ENCODE results near the gene IRX1.
A peak's percentile ranks its signal among the peaks of the same experiment; 100 is the strongest.

IRX1 gene

GRCh38 chr5:3598769-3599211 lies 3.2 kb downstream of the IRX1 start:
- Histone ChIP-seq H3K9ac (peak overlapping the region; percentile 78 to 98 (median 94); a peak in 21 of 22 replicates), H3K4me3 (peak overlapping the region; percentile 72 to 89 (median 82)), H3K9me3 (replicated peaks in 1 of 11) (no peaks in the 10 kb centered on the region), H3K27me3 (peaks cover 99 to 100% (median 100%) of the 10 kb centered on the region in 11 experiments), H3K4me2 (peak overlapping the region; percentile 81 to 99 (median 94)), H3K27ac (peak overlapping the region in 10 of 11 experiments; percentile 79 to 97 (median 94); a peak in 19 of 22 replicates), H4K20me1 (peaks cover 45 to 92% (median 86%) of the 10 kb centered on the region in 11 experiments; a peak in 20 of 22 replicates), H3K36me3 (peaks cover 0 to 58% (median 30%) of the 10 kb centered on the region in 11 experiments; a peak in 14 of 22 replicates), H3K4me1 (peaks cover 37 to 63% (median 44%) of the 10 kb centered on the region in 10 experiments)
- TF ChIP-seq Cebpa-rat (IDR thresholded peaks at IDR 0.05): no peak

GRCh38 chr5:3599226-3600105 lies 3.8 kb downstream of the IRX1 start:
- no peaks in the 10 kb centered on the region for H3K9me3 ChIP-seq (replicated peaks in 1 of 11)
- peaks cover 52 to 92% (median 85%) of the 10 kb centered on the region in 11 experiments; a peak in 20 of 22 replicates for H4K20me1 ChIP-seq
- peak overlapping the region; percentile 78 to 98 (median 94); a peak in 21 of 22 replicates for H3K9ac ChIP-seq
- peaks cover 0 to 64% (median 31%) of the 10 kb centered on the region in 11 experiments; a peak in 14 of 22 replicates for H3K36me3 ChIP-seq
- H3K27ac ChIP-seq: peak overlapping the region in 10 of 11 experiments; percentile 79 to 97 (median 94); a peak in 19 of 22 replicates
- H3K4me1 ChIP-seq: peaks cover 36 to 57% (median 44%) of the 10 kb centered on the region in 10 experiments
- peaks cover 97 to 100% (median 99%) of the 10 kb centered on the region in 11 experiments for H3K27me3 ChIP-seq
- no peak for TF ChIP-seq Cebpa-rat (IDR thresholded peaks at IDR 0.05)
- H3K4me3 ChIP-seq: peak overlapping the region; percentile 72 to 89 (median 82); a peak in 19 of 20 replicates
- peak overlapping the region; percentile 81 to 99 (median 94) for H3K4me2 ChIP-seq

GRCh38 chr5:3600106-3601060 lies 4.8 kb downstream of the IRX1 start:
- Histone ChIP-seq H3K4me2 (peak overlapping the region; percentile 81 to 99 (median 94)), H3K36me3 (peaks cover 0 to 71% (median 37%) of the 10 kb centered on the region in 11 experiments; a peak in 14 of 22 replicates), H3K4me1 (peaks cover 33 to 61% (median 46%) of the 10 kb centered on the region in 10 experiments), H3K27me3 (peaks cover 88 to 100% (median 99%) of the 10 kb centered on the region in 11 experiments), H3K4me3 (peak overlapping the region; percentile 72 to 89 (median 82)), H3K9ac (peak overlapping the region; percentile 64 to 98 (median 94); a peak in 20 of 22 replicates), H3K9me3 (replicated peaks in 1 of 11) (peaks cover 0 to 2% (median 0%) of the 10 kb centered on the region in 11 experiments; a peak in 3 of 22 replicates), H4K20me1 (peaks cover 59 to 97% (median 92%) of the 10 kb centered on the region in 11 experiments; a peak in 20 of 22 replicates), H3K27ac (peak overlapping the region in 10 of 11 experiments; percentile 79 to 97 (median 94); a peak in 19 of 22 replicates)
- TF ChIP-seq Cebpa-rat (IDR thresholded peaks at IDR 0.05): no peak

- Histone ChIP-seq H3K4me1 (peaks cover 34 to 69% (median 52%) of the 10 kb centered on the region in 10 experiments), H3K36me3 (peaks cover 0 to 79% (median 37%) of the 10 kb centered on the region in 11 experiments; a peak in 14 of 22 replicates), H3K4me2 (peak overlapping the region; percentile 81 to 99 (median 94)), H4K20me1 (peaks cover 62 to 100% (median 92%) of the 10 kb centered on the region in 11 experiments; a peak in 20 of 22 replicates), H3K27me3 (peaks cover 82 to 100% (median 99%) of the 10 kb centered on the region in 11 experiments), H3K27ac (peak overlapping the region in 9 of 11 experiments; percentile 54 to 97 (median 94); a peak in 18 of 22 replicates), H3K9me3 (replicated peaks in 1 of 11) (peaks cover 0 to 10% (median 0%) of the 10 kb centered on the region in 11 experiments; a peak in 4 of 22 replicates), H3K4me3 (peak overlapping the region; percentile 72 to 89 (median 82); a peak in 19 of 20 replicates), H3K9ac (peak overlapping the region; percentile 36 to 98 (median 94); a peak in 20 of 22 replicates)
- no peak for TF ChIP-seq Cebpa-rat (IDR thresholded peaks at IDR 0.05)
These were observed 5.6 kb downstream of the IRX1 start for GRCh38 chr5:3601061-3601710.

- Histone ChIP-seq H3K27ac (peak overlapping the region in 10 of 11 experiments; percentile 33 to 97 (median 94); a peak in 20 of 22 replicates), H3K4me1 (peaks cover 37 to 78% (median 59%) of the 10 kb centered on the region in 10 experiments), H3K4me2 (peak overlapping the region; percentile 81 to 99 (median 94)), H3K4me3 (peak overlapping the region; percentile 48 to 89 (median 82)), H3K36me3 (peaks cover 0 to 76% (median 39%) of the 10 kb centered on the region in 11 experiments; a peak in 14 of 22 replicates), H3K9me3 (replicated peaks in 1 of 11) (peaks cover 0 to 12% (median 0%) of the 10 kb centered on the region in 11 experiments; a peak in 4 of 22 replicates), H3K9ac (peak overlapping the region; percentile 41 to 98 (median 94); a peak in 21 of 22 replicates), H3K27me3 (peaks cover 81 to 100% (median 98%) of the 10 kb centered on the region in 11 experiments), H4K20me1 (peaks cover 58 to 92% (median 84%) of the 10 kb centered on the region in 11 experiments; a peak in 20 of 22 replicates)
- no peak for TF ChIP-seq Cebpa-rat (IDR thresholded peaks at IDR 0.05)
These were observed 6.5 kb downstream of the IRX1 start for GRCh38 chr5:3601911-3602782.

GRCh38 chr5:3602785-3603502 lies 7.3 kb downstream of the IRX1 start:
- H3K4me3 ChIP-seq: peak overlapping the region; percentile 48 to 89 (median 82)
- H3K36me3 ChIP-seq: peaks cover 0 to 68% (median 39%) of the 10 kb centered on the region in 11 experiments; a peak in 14 of 22 replicates
- peak overlapping the region; percentile 81 to 99 (median 94) for H3K4me2 ChIP-seq
- peak overlapping the region; percentile 41 to 98 (median 94); a peak in 21 of 22 replicates for H3K9ac ChIP-seq
- no peak for TF ChIP-seq Cebpa-rat (IDR thresholded peaks at IDR 0.05)
- H3K27me3 ChIP-seq: peaks cover 73 to 99% (median 93%) of the 10 kb centered on the region in 11 experiments
- peak overlapping the region in 10 of 11 experiments; percentile 33 to 97 (median 94); a peak in 19 of 22 replicates for H3K27ac ChIP-seq
- peaks cover 44 to 86% (median 67%) of the 10 kb centered on the region in 10 experiments for H3K4me1 ChIP-seq
- H4K20me1 ChIP-seq: peaks cover 59 to 84% (median 76%) of the 10 kb centered on the region in 11 experiments; a peak in 20 of 22 replicates
- peaks cover 0 to 12% (median 0%) of the 10 kb centered on the region in 11 experiments; a peak in 4 of 22 replicates for H3K9me3 ChIP-seq (replicated peaks in 1 of 11)

All from BLaER1 treated with 17β-estradiol and CSF1 and Interleukin-3, amounts not matched to agents 10 nM and 100 nM (cell line).